NCI-H524 (cell line): Measurements from ENCODE around the gene ASB6.

Experiments
- DNase-seq, 2 experiments: peaks; one replicate each; lab custom pipeline; 2025; lab: John Stamatoyannopoulos, UW

The ASB6 gene

GRCh38 chr9:129641750-129642585 is at the start of gene ASB6:
Gene ASB6, minus strand, starts transcription at chr9:129642151. Its CDS starts 152 bp downstream, at chr9:129641999.
- peak; percentile 90 to 95 for DNase-seq

GRCh38 chr9:129688285-129689043 is 46.5 kb upstream of the ASB6 start:
- no peak for DNase-seq

DNA sequence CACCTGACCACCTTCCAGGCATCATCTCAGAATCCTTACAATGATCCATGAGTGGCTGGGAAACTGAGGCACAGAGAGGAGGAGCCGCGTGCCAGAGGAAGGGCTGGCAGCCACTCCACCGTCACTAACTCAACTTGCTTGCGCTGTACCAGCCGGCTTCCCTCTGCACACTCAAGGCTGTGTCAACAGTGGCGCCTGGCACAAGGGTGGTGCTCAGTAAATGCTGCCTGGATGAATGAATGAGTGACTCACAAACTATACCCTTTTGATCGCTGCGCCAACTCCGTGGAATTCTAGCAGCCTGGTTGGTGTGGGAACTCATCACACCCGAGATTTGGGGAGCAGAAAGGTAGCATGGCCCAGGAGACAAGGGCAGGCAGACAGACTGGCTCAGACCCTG is 45.4 kb upstream of the ASB6 start:
- no peak for DNase-seq

DNA sequence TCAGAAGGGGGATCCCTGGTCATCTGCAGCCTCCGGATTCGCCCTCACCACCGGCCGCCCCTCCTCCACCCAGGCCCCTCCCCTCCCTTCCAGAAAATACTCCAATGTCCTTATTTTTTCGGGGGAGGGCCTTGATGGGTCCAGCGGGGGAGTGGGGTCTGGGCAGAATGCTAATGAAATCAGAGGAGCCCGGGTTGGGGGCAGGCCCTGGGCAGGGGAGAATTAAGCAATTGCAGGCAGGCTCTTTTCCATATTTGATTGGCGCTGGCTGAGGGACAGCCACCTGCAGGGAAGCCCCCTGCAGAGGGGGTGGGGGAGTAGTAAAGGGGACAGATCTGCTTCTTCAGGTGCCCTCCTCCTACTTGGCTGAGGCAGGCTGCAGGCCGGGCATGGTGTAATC is 44.8 kb upstream of the ASB6 start:
- no peak for DNase-seq

- DNase-seq, result no peak
Observed at GRCh38 chr9:129685933-129686259, 43.9 kb upstream of the ASB6 start.

DNA sequence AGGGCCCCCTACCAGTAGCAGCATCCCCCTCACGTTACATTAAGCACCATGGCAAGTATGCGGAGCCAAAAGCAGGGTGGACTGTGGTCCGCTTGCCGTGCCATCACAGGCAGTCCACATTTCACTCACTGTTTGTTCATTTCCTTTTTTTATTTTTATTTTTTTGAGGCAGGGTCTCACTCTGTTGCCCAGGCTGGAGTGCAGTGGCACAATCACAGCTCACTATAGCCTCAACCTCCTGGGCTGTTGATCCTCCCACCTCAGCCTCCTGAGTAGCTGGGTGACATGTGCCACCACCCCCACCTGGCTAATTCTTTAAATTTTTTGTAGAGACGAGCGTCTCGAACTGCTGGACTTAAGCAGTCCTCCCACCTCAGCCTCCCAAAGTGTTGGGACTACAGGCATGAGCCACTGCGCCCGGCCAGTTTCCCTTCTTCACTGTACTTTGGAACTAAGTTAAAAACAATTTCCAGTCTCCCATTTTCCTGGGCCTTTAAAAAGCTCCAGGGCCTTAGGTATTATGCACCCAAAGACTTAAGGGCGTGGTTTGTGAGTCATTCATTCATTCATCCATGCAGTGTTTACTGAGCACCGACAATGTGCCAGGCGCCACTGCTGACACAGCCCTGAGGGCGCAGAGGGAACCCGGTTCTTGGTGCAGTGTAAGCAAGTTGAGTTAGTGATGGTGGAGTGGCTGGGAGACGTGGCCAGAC is 43.4 kb upstream of the ASB6 start:
- DNase-seq, result no peak

DNA sequence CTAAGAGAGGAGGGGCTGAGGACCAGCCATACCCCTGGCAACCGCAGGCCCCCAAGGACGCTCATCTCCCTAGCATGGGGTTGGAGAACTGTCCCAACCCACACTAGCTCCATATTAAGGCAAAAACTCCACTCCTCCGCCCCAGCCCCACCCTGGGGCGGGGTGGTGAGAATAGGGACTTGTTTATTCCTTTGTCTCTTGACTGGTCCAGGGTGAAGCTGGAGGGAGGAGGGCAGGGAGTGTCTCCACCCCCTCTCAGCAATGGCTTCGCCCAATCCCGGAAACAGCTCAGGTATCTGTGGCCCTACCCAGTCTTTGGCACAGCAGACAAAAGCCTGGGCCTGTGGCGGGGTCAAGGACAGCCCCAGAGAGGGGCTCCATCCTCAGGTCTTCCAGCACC is 40.4 kb upstream of the ASB6 start:
- DNase-seq, result no peak

GRCh38 chr9:129681924-129682323 is 40.0 kb upstream of the ASB6 start:
- DNase-seq, result no peak

DNA sequence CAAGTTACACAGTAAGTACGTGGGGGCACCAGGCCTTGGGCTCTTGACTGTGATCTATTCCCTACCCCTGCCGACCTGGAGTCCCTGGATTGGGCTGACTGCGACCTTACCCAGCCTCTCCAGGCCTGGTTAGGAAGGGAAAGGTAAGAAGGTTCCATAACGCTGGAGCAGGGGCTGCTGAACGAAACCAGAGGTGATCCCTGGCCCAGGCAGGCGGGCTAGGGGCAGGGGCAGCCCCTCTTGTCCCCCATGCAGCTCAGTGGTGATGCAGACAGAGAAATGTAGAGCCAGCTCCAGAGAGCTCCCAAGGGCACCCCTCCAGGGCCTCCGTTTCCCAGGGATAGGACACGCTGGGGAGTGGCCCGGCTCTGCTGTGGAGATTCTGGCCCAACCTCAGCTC is 37.6 kb upstream of the ASB6 start:
- no peak for DNase-seq

- DNase-seq, result no peak
Observed at GRCh38 chr9:129678844-129679243, 36.9 kb upstream of the ASB6 start.

GRCh38 chr9:129677456-129677855 is 35.5 kb upstream of the ASB6 start:
- no peak for DNase-seq

- DNase-seq, result peak; percentile 90 to 93
Observed at GRCh38 chr9:129676975-129677374, 35.0 kb upstream of the ASB6 start.

GRCh38 chr9:129676287-129676686 is 34.3 kb upstream of the ASB6 start:
- no peak for DNase-seq

GRCh38 chr9:129675620-129676019 is 33.7 kb upstream of the ASB6 start:
- peak in 1 of 2 experiments; percentile 22 for DNase-seq

DNA sequence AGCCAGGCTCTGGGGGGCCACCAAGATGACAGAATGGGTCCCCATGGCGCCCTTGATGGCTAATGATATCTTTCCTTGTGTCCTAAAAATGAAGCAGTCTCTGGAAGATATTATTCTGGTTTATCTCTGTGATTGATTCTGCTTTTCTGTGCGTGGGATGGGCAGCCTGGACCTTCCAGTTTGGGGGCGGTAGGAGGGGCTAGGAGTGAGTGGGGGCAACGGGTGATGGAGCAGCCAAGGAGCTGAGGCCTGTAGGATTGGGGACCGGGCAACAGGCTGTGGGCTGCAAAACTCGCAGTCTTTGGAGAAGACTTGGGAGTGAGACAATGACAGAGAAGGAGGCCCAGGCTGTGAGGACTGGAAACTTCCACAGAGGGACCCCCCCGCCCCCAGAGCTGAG is 32.3 kb upstream of the ASB6 start:
- DNase-seq, result no peak

DNA sequence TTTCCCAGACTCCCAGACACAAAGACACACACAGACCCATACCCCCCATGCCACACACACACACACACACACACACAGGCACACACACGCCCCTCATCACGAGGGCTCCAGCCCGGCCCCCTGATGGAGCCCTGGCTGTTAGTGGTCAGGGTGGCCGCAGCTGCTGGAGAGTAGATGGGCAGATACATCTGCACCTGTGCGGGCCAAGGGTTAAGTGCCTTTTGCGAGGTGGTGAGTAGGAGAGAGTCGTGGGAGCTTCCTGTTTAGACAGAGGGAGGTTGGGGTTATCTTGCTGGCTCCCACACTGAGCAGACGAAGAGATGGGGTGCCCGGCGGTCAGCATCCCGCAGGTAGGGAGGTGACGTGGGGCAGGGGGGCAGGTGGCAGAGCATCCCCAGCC is 31.7 kb upstream of the ASB6 start:
- DNase-seq, result no peak

DNA sequence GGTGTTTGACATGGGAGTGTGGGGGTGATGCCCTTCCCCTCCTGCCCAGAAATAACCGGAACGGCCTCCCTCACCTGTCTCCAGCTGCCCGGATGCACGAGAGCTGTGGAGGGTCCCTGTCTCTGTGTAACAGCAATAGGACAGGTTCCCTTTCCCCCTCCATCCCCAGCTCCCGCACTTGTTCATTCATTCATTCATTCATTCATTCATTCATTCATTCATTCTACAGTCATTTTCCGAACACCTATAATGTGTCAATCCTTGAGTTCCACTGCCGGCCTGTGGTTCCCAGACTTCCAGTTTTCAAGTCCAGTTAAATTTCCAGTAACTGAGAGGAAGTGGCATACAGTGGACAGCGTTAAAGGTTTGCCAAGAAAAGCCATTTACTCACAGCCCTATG is 30.8 kb upstream of the ASB6 start:
- no peak for DNase-seq

- DNase-seq, result no peak
Observed at GRCh38 chr9:129671519-129671918, 29.6 kb upstream of the ASB6 start.

- no peak for DNase-seq
Observed at GRCh38 chr9:129671065-129671464, 29.1 kb upstream of the ASB6 start.

DNA sequence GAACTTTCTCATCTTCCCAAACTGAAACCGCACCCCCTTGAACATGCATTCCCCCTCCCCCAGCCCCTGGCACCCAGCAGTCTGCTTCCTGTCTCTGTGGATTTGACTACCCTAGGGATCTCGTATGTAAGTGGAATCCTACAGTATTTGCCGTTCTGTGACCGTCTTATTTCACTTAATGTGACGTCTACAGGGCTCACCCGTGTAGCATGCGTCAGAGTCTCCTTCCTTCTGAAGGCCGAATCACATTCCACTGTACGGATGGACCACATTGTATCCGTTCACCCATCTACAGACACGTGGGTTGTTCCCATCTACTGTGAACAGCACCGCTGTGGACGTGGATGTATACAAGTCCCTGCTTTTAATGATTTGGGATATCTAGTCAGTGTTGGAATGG is 28.0 kb upstream of the ASB6 start:
- no peak for DNase-seq

GRCh38 chr9:129669141-129669718 is 27.3 kb upstream of the ASB6 start:
- DNase-seq, result no peak

DNA sequence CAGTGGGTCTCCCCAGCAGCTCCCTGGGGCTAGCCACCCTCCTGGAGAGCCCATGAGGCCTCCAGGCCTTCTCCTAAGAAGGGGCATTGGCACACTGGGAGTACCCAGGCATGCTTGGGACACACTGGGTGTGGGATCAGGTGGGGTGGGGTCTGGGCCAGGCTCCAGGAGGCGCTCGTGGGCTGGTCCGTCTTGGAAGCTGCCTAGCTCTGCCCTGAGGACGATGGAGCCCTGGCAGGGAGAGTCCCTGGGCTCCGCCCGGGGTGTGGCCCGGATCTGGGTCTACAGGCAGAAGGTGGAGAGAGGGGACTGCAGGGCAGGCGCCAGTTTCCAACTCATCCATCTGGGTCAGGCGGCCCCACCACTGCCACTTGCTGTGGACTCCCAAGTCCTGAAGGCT is 25.9 kb upstream of the ASB6 start:
- DNase-seq, result no peak

DNA sequence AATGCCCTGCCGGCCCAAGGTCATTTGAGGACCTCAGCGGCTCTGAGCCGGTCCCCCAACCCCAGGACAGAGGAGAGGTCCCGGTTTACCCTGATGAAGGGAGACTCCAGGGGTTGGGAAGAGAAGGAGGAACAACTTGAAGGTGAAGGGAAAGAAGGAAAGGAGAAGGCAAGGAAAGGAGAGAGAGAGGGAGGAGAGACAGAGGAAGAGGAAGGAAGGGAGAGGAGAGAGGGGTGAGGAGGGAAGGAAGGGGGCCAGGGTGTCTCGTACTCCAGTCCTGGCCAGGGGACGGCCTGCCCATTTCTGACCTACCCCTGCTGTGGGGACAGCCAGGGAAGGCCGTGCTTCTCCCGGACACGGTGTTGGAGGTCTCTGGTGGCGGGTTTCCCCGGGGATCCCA is 25.4 kb upstream of the ASB6 start:
- no peak for DNase-seq
